Activated CD4-positive, CD25-positive, alpha-beta regulatory T cell treated with anti-CD3 and anti-CD28 coated beads, Interleukin-2, amount 50 U/mL, for 24 hours (primary cell): Measurements from ENCODE around the gene FAHD1.

Experiments
- ATAC-seq, 2 donors: fragments of 150-1000 bp; cut with Tn5 transposase; one replicate each; pipeline ENCODE4 v1.10.0; 2021; ENCODE audit warnings: mild to moderate bottlenecking in 1 of 2, moderate library complexity in 1 of 2

Gene FAHD1

GRCh38 chr16:1826691-1827573, at the start of gene FAHD1, which contains the start of gene HAGH:
Gene FAHD1, plus strand, starts transcription at chr16:1827206. Its CDS starts 33 bp downstream, at chr16:1827239.
Gene HAGH, minus strand, starts transcription at chr16:1826825. Its CDS starts 38 bp downstream, at chr16:1826787.
- ATAC-seq = peak; percentile 87 to 90

GRCh38 chr16:1777375-1778199, 49.4 kb upstream of the FAHD1 start:
- no peak for ATAC-seq

GRCh38 chr16:1778200-1779179, 48.5 kb upstream of the FAHD1 start:
- ATAC-seq = no peak

- no peak for ATAC-seq
Observed at GRCh38 chr16:1779234-1779701, 47.7 kb upstream of the FAHD1 start.

GRCh38 chr16:1779741-1780676, 47.0 kb upstream of the FAHD1 start:
- no peak for ATAC-seq

- ATAC-seq = no peak
Observed at GRCh38 chr16:1780677-1781072, 46.3 kb upstream of the FAHD1 start.

- no peak for ATAC-seq
Observed at GRCh38 chr16:1781254-1781653, 45.8 kb upstream of the FAHD1 start.

- ATAC-seq = peak; percentile 2 to 4
Observed at GRCh38 chr16:1781758-1782407, 45.1 kb upstream of the FAHD1 start.

- peak; percentile 92 to 93 for ATAC-seq
Observed at GRCh38 chr16:1782408-1783264, 44.4 kb upstream of the FAHD1 start, which contains the start of the genes NUBP2 and SPSB3. Gene NUBP2, plus strand, starts transcription at chr16:1782960. Its CDS starts 61 bp downstream, at chr16:1783021. Gene SPSB3, minus strand, starts transcription at chr16:1782571. Its CDS starts 1,088 bp downstream, at chr16:1781483.

GRCh38 chr16:1784977-1785845, 41.8 kb upstream of the FAHD1 start:
- no peak for ATAC-seq

GRCh38 chr16:1785846-1786170, 41.2 kb upstream of the FAHD1 start:
- ATAC-seq = no peak

GRCh38 chr16:1786242-1787055, 40.6 kb upstream of the FAHD1 start:
- no peak for ATAC-seq

GRCh38 chr16:1787056-1787321, 40.0 kb upstream of the FAHD1 start:
- ATAC-seq = no peak

- no peak for ATAC-seq
Observed at GRCh38 chr16:1787322-1788094, 39.5 kb upstream of the FAHD1 start.

GRCh38 chr16:1788095-1788707, 38.8 kb upstream of the FAHD1 start:
- no peak for ATAC-seq

- ATAC-seq = no peak
Observed at GRCh38 chr16:1788708-1789100, 38.3 kb upstream of the FAHD1 start.
